NCI-H1694 (cell line): ENCODE measurements around the gene KCNQ1.

Source experiments
- DNase-seq: peaks from one replicate; lab custom pipeline; 2025; lab: John Stamatoyannopoulos, UW

The KCNQ1 gene

DNA sequence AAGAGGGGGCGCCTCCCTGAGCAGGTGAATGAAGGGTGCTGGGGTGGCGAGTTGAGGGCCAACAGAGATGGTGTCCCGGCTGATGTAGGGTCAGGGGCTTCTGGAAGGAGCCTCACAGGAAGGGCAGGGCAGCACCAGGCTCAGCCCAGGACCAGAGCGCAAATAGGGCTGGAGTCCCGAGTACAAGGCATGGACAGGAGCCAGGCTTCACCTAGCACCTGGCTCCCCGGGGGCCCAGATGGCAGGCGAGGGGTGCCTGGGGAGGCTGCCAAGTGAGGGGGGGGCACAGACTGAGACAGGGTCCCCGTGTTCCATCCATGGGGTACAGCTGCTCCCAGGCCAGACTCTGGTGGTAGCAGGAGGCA, 105.8 kb downstream of the KCNQ1 start:
- DNase-seq: no peak

DNA sequence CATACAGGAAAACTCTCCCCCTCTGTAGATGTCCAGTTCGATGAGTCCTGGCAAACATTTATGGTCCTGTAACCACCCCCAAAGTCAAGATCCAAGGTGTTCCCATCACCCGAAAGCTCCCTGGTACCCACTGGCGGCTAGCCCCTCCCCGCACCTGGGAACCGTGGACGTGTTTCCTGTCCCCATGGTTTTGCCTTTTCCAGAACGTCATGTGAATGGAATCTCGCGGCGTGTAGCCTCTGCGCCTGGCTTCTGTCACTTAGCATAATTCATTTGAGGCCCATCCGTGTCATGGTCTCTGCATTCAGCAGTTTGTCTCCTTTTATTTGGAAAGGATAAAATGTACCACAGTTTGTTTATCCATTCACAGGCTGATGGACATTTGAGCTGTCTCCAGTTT, 106.3 kb downstream of the KCNQ1 start:
- DNase-seq: no peak

DNA sequence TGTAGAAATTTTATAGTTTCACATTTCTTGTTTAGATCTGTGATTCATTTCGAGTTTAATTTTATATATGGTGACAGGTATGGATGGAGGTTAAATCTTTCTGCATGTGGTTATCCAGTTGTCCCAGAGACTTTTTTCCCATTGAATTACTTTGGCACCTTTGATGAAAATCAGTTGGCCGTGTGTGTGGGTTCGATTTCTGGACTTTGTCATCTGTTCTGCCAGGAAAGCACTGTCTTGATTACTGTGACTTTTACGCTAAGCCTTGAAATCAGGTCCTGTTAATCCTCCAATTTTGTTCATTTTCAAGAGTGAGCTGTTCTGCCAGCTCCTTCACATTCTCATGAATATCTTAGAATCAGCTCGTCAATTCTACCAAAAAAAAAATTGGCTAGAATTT, 107.4 kb downstream of the KCNQ1 start:
- no peak for DNase-seq

DNA sequence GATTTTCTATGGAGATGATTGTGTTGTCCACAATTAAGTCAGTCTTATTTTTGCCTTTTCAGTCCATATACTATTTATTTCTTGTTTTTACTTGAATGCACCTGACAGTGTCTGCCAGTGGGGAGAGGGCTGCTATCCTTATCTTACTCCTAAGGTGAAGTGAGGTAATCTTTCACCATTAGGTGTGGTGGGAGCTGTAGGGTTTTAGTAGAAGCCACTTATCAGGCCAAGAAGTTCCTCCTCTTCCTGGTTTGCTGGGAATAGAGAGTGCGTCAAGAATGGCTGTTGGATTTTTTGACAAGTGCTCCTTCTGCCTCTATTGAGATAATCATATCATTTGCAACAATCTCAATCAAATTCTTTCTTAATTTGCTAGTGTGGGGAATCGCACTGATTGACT, 108.4 kb downstream of the KCNQ1 start:
- no peak for DNase-seq

DNA sequence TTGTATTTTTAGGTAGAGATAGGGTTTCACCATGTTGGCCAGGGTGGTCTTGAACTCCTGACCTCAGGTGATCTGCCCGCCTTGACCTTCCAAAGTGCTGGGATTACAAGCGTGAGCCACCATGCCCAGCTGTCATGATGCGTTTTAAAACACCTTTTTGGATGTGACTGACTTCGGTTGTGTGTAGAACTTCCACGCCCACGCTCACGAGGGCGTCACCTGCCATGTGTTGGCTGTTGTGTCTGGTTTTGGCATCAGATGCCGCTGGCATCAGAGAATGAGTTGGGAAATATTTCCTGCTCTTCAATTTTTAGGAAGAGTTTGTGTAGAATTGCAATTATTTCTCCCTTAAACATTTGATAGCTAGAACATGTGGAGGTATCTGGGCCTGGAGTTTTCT, 109.1 kb downstream of the KCNQ1 start:
- no peak for DNase-seq

DNA sequence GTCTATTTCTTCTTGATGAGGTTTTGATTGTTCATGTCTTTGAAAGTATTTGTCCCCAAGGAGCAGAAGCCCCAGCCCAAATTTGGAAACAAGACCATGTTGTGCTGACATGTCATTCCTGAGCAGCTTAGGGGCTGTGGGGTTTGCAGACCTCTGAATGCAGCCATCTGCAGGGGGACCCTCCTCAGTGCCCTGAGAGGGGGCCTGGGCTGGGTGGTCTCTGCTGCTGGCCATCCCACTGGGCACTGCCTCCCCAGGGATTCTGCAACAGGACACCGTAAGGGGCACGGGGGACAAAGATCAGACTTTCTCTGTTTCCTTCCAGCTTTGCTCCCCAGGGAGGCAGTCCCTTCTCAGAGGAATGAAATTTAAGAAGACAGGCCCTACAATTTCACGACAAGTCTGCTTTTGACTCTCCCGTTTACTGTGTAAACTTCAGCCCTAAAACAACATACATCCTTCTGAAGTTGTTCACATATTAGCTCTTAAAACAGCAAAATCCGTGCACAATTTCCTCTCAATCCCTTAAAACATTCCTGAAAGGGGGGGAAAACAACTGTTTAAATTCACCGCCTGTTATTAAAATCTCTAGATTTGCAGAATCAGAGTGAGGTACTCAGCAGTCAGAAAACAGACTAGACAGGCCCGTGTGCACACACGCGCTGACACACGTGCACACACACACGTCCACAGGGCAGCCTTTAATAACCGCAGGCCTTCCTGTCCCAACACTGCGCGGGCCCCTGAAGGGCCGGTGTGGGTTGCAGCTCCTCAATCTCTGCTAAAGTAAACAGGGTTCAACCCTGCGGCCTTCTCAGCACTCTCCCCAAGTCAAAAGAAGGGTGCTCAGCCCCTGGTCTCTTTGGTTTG, 109.8 kb downstream of the KCNQ1 start:
- no peak for DNase-seq

DNA sequence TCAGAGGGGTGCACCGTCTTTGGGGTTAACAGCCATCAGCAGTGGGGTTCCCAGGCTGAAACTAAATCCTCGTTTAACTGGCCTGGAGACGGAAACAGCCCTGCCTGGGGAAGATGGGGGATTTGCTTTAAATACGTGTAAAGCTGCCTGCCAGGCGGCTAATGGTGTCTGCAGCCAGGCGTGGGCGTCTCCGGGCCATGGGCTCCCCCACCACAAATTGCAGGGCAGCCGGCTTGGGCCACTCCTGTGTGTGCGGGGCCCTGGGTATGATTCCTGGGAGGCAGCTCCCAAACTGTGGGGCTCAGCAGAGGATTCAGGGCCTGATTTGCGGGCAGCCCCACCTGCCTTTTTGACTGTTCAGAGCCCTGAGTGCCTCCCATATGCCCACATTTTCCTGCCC, 110.5 kb downstream of the KCNQ1 start:
- DNase-seq: no peak

DNA sequence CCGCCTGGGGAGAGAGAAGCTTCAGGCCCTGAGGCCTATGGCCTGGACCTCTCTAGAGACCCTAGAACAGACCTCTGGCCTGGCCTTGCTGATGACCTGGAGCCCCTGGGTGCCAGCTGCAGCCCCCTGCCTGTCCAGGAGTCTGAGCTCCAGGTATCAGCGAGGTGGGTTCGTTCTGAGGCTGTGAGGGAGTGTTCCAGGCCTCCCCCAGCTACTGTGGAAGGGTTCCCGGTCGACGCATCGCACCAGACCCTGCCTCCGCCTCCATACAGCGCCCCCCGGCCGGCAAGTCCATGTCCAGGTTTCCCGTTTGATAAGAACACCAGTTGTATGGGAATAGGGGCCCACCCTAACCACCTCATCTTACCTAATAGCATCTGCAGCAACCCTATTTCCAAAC, 111.1 kb downstream of the KCNQ1 start:
- DNase-seq: no peak

DNA sequence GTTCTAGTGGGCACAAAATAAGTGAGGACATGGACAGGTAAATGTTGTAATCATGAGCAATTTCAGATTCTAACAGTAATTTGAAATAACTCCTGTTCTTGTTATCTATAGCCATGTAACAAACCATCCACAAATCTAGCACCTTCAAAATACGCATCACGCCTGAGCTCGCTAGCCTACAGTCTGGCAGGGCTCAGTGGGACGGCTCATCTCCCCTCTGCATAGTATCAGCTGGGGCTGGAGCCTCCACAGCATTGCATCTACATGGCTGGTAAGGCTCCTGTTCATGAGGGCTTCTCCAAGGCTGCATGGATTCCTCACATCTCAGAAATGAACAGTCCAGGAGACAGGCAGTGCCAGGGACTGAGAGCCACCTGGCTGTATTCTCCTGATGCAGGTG, 112.6 kb downstream of the KCNQ1 start:
- DNase-seq: no peak

DNA sequence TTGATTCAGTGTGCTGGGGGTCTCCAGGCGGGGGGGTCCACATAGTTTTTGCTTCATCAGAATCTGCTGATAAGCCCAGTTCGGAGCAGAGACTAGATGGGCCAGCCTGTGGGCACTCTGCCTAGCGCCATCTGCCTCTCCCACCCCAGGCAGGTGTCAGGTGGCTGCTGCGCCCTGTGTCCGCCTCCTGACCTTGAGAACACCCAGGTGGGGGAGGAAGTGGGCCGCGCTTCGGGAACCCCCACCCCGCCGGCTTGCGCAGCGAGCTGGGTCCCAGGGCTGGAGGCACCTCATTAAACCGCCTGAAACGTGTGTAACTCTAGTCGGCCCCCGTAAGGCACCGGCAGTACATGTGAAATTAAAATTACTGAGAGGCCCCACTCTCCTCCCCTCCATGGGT, 113.6 kb downstream of the KCNQ1 start:
- DNase-seq: no peak

DNA sequence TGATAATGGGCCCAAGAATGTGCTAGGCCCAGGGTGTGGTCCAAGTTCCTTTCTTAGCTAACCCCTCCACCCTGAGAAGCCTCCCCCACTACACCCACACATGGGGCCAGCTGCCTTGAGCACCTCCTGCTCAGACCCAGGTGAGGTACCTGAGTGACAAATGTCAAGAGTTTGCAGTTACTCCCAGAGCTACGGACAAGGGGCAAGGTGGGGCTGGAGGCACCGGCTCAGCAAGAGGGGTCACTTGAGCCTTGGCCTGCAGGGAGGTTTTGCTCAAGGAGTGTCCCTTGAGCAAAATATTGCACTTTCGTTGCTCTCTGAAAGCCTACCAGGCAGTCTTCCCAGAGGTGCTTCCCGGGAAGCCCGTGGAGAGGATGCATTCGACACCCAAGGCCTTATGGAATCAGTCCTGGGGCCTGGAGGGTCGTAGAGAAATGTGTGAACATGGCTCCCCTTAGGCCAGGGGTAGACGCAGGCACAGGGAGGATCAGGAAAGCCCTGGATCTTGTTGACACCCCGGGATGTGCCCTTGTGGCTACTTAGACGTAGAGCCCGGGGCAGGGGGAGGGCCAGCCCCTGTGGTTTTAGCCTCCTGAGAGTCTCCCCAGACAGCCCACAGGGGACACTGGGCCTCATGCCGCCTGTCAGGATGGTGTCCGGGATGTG, 114.2 kb downstream of the KCNQ1 start:
- DNase-seq: no peak

DNA sequence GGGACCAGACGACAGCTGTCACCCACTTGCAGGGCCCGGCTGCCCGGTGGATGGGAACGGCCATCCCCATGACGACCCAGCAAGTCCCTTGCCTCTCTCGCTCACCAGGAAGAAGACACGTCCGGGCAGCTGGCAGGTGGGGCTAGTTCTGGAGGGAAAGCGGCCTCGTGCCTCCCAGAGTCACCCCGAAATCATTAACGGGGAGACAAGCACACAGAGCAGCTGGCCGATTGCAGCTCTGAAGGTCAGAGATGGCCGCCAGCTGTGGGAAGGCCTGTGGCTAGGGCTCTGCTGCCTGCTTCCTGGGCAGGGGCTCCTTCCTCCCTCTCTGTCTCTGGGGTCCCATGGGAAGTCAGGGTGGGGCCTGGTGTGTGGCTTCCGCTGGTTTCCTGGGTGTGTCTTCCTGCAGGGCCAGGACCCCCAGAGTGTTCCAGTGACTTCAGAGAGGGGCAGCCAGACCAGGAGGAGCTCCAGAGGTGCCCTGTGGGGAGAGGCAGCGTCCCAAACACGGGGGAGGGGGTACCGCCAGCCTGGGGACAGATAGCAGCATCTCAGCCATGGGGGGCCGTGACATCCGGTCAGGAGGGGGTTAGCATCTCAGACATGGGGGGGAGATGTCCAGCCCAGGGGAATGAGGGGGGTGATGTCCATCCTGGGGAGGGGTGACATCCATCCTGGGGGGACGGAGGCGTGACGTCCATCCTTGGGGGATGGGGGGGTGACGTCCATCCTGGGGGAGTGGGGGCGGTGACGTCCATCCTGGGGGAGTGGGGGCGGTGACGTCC, 114.9 kb downstream of the KCNQ1 start:
- DNase-seq: no peak

DNA sequence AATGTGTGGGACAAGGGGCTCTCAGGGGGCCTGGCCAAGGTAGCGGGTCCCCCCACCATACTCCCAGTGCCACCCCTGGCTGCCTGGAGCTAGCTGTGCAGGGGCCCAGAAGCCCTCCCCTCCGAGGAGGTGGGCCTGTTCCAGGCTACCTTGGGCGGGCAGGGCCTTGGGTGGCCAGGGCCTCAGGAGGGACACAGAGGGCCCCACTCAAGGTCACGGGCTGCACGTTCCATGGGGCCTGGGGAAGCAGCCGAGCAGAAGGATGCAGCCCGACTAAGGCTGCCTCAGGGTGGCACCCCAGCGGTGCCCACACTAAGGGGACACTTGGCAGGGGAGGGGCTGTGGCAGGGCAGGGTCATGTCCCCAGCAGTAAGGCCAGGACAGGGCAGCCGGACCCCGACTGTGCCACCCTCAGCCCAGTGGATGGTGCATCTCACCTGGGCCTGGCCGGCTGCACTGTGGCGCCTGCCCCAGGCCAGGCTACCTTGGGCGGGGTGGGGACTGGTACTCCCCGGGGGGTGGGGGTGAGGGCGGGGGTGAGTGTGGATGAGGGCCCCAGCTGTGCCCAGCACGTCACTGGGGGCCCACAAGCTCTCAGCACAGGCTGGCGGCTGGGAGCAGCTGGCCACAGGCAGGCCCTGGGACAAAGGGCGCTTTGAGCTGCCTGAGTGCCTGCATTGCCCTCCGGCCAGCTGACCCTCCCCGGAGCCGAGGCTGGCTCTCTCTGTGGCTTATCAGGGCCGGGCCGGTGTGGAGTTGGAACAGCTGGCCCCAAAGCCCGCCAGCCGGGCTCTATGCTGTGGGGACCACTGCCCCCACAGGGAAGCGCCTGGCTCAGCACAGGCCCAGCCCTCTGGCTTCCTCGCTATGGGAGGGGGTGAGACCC, 117.1 kb downstream of the KCNQ1 start:
- no peak for DNase-seq

DNA sequence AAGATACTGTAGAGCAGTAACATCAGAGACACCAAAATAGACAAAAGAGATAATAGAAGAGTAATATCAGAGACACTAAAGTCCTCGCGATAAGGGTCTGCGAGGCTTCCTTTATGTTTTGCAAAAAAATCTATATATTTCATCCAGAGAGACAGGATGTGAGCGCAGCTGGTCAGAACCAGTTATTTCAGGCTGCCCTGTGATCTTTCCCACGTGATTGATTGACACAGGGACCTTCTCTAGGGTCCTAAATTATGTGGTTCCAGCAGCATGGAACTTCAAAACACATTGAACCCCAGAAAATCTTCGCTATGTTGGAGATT, 118.0 kb downstream of the KCNQ1 start:
- DNase-seq: no peak

DNA sequence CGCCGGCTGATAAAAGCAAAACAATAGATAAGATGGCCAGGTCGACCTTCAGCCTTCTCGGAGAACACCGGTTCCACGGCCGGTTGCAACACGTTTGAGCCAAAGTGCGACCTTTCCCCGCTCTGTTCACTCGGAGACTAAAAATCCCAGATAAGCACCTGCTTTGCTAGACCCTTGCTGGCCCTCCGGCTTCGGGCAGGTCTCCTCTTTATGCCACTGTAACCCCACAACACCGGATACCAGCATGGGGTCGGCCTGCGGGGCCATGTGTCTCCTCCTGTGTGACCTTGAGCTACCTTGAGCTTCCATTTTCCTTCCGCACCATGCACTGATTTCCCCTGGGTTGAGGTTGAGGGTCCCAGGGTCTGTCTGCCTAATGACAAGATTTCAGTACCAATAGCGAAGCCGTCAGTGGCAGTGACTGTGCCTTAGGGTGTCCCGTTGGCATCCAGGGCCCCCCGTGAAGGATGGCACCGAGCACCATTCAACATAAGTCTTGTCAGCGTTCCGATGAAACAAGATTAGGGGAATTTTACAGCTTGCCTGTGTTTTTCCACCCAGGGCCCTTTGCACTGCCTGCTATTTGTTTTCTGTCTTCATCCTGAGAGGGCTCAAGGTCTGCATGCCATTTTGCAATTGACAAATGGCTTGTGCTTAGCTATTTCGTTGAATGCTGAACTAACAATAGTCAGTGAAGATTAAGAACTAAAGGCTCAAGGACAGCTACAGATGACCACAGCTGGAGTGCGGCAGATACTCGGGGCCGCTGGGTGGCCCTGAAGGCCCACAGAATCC, 118.6 kb downstream of the KCNQ1 start:
- no peak for DNase-seq

DNA sequence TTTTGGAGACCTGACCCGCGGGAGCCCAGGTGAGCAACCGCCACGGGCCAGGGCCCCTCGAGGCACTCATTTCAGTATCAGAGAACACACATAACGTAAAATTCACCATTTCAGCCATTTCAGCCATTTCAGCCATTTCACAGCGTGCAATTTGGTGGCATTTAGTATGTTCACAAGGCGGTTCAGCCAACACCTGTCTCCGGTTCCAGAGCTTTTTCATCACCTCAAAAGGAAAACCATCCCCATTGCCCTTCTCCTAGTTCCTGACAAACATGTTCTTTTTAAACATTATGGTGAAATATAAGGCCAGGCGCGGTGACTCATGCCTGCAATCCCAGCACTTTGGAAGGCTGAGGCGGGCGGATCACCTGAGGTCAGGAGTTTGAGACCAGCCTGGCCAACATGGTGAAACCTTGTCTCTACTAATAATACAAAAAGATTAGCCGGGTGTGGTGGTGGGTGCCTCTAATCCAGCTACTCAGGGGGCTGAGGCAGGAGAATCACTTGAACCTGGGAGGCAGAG, 119.3 kb downstream of the KCNQ1 start:
- DNase-seq: no peak

DNA sequence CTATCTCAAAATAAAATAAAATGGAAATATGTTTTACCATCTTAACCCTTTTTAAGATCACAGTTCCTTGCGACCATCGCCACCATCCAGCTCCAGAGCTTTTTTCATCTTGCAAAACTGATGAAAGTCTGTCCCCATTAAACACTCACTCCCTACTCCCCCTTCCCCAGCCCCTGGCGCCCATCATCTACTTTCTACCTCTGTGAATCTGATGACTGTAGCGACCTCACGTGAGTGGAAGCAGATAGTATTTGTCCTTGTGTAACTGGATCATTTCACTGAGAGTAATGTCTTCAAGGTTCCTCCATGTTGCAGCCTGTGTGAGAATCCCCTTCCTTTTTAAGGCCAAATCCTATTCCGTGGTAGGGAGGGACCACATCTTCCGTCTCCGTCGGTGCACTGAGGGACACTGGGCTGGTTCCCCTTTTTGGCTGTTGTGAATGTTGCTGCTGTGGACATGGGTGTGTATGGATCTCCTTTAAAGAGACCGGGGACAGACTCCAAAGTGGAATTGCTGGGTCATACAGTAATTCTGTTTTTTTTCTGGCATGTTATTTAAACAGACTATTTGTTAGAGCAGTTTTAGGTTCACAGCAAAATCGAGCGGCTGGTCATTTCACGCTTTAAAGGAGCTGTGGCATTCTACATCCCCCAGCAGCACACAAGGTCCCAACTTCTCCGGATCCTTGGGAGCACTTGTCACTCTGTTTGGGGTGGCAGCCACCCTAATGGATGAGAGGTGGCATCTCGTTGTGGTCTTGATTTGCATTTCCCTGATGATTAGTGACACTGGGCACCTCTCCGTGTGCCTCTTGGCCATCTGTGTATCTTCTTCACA, 120.0 kb downstream of the KCNQ1 start:
- DNase-seq: no peak

DNA sequence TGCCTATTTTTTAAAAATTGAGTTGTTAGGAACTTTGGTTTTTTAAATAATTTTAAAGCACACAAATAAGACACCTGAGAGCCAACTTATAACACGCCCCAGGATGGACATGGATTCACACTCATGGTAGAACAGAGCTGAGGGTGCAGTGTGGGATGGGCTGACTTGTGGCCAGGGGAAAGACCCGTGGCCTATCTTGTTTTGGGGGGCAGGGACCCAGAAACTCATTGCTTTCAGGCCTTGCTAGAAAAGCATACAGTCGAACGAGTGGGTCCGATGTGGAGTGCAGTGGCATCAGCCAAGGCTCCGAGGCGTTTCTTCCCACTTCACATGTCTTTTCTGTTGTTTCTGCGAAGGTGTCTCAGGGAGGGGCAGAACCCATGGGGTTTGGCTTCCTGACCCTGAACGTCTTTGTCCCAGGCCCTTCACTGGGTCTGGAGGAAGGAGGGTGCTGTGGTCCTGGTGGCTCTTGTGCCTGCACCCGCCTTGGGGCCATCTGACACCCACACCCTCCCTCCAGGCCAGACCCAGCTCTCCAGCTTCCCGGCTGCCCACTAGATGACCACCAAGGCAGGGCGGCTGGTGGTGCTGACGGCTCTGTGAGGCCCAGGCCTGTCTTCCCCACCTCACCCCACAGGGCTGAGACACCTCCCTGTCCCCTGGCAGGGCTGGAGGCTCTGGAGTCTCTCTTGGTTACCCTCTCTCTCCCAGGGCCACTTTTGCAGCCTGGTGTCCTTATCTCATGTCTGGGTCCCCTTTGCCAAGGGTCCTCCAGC, 120.8 kb downstream of the KCNQ1 start:
- no peak for DNase-seq
